ENCODE results near the gene PYDC1. TPM values are rescaled to one million over a fixed set of nuclear protein-coding genes. Genes with fewer than 3 reads are reported as not detected.

The PYDC1 gene
- total and polyA plus RNA-seq, 2 donors (not counting 3 experiments of a cell fraction or from before 2014, with no cell fraction given): not detected

GRCh38 chr16:31179219-31179746 lies 37.7 kb downstream of the PYDC1 start:
- no peak for TF ChIP-seq GATA2 (IDR thresholded peaks at IDR 0.05; ENCODE audit: insufficient read depth, insufficient read length, low read depth, low read length)
- TF ChIP-seq MAX (IDR thresholded peaks at IDR 0.05; ENCODE audit: insufficient read depth, insufficient read length): no peak
- no peak for TF ChIP-seq POLR2AphosphoS5 (IDR thresholded peaks at IDR 0.05; ENCODE audit: insufficient read depth, low read depth, low read length)
- no peak for TF ChIP-seq EZH2 (IDR thresholded peaks at IDR 0.05; ENCODE audit: borderline replicate concordance, low read depth, low read length, severe bottlenecking)
- TF ChIP-seq, protein P1, sequence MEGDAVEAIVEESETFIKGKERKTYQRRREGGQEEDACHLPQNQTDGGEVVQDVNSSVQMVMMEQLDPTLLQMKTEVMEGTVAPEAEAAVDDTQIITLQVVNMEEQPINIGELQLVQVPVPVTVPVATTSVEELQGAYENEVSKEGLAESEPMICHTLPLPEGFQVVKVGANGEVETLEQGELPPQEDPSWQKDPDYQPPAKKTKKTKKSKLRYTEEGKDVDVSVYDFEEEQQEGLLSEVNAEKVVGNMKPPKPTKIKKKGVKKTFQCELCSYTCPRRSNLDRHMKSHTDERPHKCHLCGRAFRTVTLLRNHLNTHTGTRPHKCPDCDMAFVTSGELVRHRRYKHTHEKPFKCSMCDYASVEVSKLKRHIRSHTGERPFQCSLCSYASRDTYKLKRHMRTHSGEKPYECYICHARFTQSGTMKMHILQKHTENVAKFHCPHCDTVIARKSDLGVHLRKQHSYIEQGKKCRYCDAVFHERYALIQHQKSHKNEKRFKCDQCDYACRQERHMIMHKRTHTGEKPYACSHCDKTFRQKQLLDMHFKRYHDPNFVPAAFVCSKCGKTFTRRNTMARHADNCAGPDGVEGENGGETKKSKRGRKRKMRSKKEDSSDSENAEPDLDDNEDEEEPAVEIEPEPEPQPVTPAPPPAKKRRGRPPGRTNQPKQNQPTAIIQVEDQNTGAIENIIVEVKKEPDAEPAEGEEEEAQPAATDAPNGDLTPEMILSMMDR (IDR thresholded peaks at IDR 0.05; ENCODE audit: extremely low read depth in 1 of 2, insufficient read depth in 1 of 2, low read depth in 1 of 2, low read length in 2 of 2): no peak
- TF ChIP-seq MYC (IDR thresholded peaks at IDR 0.05; ENCODE audit: low read depth, low read length): no peak
- TF ChIP-seq POLR2A (IDR thresholded peaks at IDR 0.05; ENCODE audit: low read depth, low read length): no peak
- no peak for TF ChIP-seq FOS (IDR thresholded peaks at IDR 0.05; ENCODE audit: borderline replicate concordance, insufficient read depth, low read length)
- TF ChIP-seq JUN (IDR thresholded peaks at IDR 0.05; ENCODE audit: borderline replicate concordance, insufficient read depth, insufficient read length, low read depth): no peak
- peak overlapping the region; percentile 81 for H2AFZ ChIP-seq (ENCODE audit: low read depth, low read length)
- peak; percentile 12 for FAIRE-seq
- ChIA-PET CTCF (interaction anchor here (1.3 to 1.7 kb wide), 2 partner anchors 37 to 263 kb away, joined by 4 to 20 read pairs; partner anchors contain the start of gene ZNF843), POLR2A (interaction anchor here (0.8 to 2.2 kb wide), 14 partner anchors 10 to 281 kb away, joined by 3 to 37 read pairs (median 6); partner anchors contain the start of genes HSD3B7, KAT8, ZNF646 and ZNF668)
- H3K4me1 ChIP-seq (ENCODE audit: control insufficient read depth, extremely low read depth, insufficient read depth, low read length): peaks cover 22% of the 10 kb centered on the region
- no peaks in the 10 kb centered on the region for H3K9me1 ChIP-seq (replicated peaks; ENCODE audit: control insufficient read depth, extremely low read depth, insufficient read depth, low read length)
- DNase-seq (ENCODE audit: low read depth, low spot score): no peak
- H4K20me1 ChIP-seq (replicated peaks; ENCODE audit: control insufficient read depth, extremely low read depth, insufficient read depth, low read length): peaks cover 15% of the 10 kb centered on the region
- no peaks in the 10 kb centered on the region for H3K9me3 ChIP-seq (replicated peaks; ENCODE audit: control insufficient read depth, insufficient read depth, low read length)
- H3K9ac ChIP-seq (replicated peaks; ENCODE audit: extremely low read depth, insufficient read depth, low read length): peak overlapping the region; percentile 93
- peak overlapping the region; percentile 91 for H3K27ac ChIP-seq (ENCODE audit: insufficient read depth, low read depth, low read length)
- H3K27me3 ChIP-seq (ENCODE audit: control insufficient read depth in 2 of 2, insufficient read depth in 2 of 2, low read length in 2 of 2): no peaks in the 10 kb centered on the region
- peaks cover 13 to 14% of the 10 kb centered on the region in 2 experiments for H3K36me3 ChIP-seq (ENCODE audit: control insufficient read depth in 2 of 2, extremely low read depth in 1 of 2, insufficient read depth in 2 of 2, low read length in 2 of 2)
- H3K4me3 ChIP-seq (replicated peaks in 1 of 3; ENCODE audit: insufficient read depth in 1 of 3, low read depth in 1 of 3, low read length in 3 of 3): peak overlapping the region; percentile 35 to 100 (median 95)
- H3K4me2 ChIP-seq (ENCODE audit: insufficient read depth, low read length): peak overlapping the region; percentile 76
- TSS peak; percentile 79 for BruUV-seq (replicated peaks)
- H3K79me2 ChIP-seq (ENCODE audit: control insufficient read depth, insufficient read depth, low read length): peaks cover 43% of the 10 kb centered on the region
- dilution Hi-C loops (cut with MboI; ENCODE audit: extremely low pct_ligation_motif_present, low sequenced_read_pairs): no loop called here
- intact Hi-C loops (cut with micrococcal nuclease): loop anchor here (1.0 kb wide), 1 partner anchor 689 kb away; no protein-coding TSS in a partner anchor
